Activated CD4-positive, alpha-beta T cell treated with anti-CD3 and anti-CD28 coated beads for 1 hour (primary cell): ENCODE results near the gene GNAL.

ENCODE experiments used
- DNase-seq: peaks from one replicate; pipeline ENCODE4 v3.0.0-alpha.2; 2020

GNAL gene

DNA sequence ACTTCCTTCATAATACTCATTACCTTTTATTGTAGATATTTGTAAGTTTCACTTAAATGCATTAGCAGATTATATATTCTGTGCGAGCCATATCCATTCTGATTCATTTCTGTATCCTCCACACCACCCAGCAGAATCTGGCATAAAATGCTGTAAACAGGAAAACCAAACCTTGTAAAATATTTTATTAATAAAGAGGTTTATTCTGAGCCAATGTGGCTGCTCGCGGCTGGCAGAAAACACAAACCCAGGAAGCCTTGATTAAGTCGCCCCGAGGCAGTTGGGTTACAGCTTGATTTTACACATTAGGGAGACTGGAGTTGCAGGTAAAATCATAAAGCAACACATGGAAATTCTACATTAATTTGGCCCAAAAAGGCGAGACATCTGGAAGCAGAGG, 40.5 kb downstream of the GNAL start:
- no peak for DNase-seq

GRCh38 chr18:11733031-11733430, 44.0 kb downstream of the GNAL start:
- DNase-seq: peak; percentile 47

- DNase-seq: no peak
Observed at GRCh38 chr18:11736656-11737055, 47.6 kb downstream of the GNAL start.

GRCh38 chr18:11739893-11740292, 50.8 kb downstream of the GNAL start:
- DNase-seq: no peak

DNA sequence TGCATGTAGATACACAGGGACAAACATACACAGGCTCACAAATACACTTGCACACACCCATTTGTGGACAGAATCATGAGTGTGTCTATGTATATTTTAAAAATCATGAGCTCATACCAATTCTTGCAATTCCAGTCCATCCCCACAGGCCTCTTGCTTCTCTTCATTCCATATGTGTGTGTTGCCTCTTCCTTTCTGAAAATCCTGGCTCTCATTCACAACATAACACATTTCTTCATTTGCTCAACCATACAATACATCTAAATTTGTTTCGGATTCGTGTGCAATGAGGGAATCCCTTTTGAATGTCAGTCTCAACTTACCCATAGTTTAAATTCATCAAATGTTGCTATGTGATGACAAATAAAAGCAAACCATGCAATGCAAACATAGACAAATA, 51.4 kb downstream of the GNAL start:
- DNase-seq: no peak

GRCh38 chr18:11741505-11742145, 52.6 kb downstream of the GNAL start:
- no peak for DNase-seq

DNA sequence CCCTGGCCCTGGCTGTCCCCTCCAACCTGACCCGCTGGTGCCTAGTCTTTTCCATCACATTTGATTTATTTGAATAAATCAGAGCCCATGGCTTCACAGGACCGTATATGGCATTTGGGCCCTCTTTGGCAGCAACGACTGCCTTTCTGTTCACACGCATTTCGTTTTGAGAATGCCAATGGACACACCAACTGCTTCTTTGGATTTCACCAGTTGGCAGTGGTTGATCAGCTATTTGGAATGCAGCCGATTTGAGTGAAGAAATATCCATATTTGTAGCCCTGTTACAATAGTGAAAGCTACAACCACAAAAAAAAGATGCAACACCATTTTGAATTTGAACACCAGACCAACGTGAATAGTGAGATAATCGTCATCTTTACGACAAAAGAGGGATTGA, 56.5 kb downstream of the GNAL start:
- no peak for DNase-seq

DNA sequence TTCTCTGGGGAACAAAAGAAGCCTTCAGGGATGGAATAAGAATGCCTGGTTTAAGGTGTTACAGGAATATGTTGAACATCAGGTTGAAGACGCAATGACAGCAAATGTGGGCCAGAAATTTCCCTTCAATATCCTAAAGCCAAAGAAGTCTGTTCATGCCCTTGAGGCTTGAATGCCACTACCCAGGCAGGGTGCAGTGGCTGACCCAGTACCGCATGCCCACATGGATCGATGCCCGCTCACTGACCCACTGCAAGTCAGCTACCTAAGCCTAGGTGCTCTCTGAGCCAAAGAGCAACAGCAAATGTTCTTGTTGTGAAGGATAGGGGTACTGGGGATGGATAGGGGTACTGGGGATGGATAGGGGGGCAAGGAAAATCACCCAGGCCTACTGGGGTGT, 58.2 kb downstream of the GNAL start:
- no peak for DNase-seq

DNA sequence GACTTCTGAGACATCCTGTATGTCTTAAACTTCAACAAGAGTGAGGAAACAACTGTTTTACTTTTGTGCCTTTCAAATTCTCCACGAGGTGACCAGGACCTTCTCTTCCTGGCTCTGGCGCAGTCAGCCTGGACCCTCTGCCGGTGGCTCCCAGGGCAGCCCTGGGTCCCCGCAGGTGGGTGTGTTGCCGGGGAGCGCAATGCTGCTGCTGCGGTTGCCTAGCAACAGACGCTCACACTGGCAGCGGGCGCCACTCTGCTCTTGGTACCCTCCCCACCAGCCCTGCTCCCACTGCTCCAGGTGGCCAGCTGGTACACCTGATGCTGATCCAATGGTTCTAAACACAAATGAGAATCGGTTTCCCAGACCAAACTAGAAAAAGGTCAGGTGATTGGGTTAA, 58.7 kb downstream of the GNAL start:
- no peak for DNase-seq

DNA sequence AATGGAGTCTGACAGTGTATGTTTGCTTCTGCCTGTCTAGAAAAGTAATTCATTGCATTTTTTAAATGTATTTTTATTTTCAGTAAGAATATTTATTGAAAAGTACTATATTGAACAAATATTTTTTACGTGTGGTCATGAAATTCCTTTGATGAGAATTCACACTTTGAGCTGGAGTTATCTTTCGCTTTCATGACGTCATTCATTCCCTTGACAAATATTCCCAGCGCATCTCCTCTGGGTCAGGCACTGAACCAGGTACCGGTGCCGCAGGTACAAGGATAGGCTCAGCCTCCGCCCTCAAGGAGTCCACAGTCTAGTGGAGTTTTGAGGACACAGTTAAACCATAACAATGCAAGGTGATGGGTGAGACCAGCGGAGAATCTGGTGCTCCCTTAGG, 60.2 kb downstream of the GNAL start:
- DNase-seq: no peak

- DNase-seq: no peak
Observed at GRCh38 chr18:11750171-11750570, 61.1 kb downstream of the GNAL start.

- no peak for DNase-seq
Observed at GRCh38 chr18:11750581-11751310, 61.7 kb downstream of the GNAL start.

DNA sequence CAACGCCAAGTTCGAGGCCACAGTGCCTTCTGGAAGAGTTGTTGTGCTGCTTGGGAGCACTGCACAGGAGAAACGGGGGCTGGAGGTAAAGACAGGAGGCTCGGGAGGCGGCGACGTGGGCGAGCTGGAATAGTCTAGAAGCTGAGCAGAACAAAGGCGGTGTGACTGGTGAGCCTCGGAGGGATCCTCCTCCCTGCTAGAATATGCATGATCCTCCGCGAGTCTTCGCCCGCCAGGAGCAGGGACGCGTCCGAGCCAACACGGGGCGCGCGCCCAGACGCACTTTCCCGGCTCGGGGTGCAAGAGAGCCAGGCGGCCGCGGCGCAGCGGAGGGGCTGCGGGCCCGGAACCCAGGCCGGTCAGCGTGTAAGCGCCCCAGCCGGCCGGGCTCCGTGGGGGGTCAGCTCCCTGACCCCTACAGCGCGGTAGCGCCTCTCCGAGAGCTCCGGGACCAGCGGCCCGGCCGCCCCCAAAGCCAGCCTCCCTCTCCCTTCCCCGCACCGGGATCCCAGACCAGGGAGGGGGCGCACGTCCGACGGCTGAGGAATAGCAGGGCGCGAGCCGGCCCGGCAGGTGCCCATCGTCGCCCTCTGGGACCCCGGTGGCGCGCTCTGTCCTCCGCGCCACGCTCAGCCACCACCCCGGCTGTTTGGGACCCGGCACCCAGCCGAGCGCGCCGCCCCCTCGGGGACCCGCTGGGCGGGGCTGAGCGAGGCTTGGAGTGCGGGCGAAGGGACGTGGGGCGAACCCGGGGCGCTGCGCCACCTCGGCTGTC, 62.5 kb downstream of the GNAL start:
- no peak for DNase-seq

DNA sequence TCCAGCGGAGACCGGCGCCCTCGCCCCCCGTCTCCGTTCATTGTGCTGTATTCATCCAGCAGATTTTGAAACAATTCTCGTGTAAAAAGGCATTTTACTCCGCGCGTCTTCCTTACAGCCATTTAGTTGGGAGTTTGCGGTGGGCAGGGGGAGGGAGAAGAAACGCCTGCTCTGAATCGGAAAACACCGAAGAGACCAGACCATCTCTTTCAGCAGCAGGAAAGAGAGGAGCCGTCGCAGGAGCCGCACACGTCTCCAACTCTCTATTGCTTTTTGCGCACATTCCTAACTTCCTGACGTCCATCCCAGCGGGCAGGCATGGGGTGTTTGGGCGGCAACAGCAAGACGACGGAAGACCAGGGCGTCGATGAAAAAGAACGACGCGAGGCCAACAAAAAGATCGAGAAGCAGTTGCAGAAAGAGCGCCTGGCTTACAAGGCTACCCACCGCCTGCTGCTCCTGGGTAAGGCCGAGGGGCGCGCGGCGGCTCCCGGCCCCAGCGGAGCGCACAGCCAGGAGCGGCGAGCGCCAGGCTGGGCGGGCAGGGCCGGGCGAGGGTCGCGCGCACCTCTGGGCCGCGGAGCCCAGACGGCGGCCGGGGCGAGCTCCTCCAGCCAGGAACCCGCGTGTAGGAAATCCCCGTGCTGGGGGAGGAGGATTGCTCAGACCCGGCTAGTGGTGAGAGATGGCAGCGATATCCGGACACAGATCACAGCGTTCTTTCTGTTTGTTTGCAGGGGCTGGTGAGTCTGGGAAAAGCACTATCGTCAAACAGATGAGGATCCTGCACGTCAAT, 63.2 kb downstream of the GNAL start:
- no peak for DNase-seq

- no peak for DNase-seq
Observed at GRCh38 chr18:11754979-11755378, 65.9 kb downstream of the GNAL start.

- DNase-seq: no peak
Observed at GRCh38 chr18:11757084-11757590, 68.1 kb downstream of the GNAL start.

GRCh38 chr18:11759456-11759855, 70.4 kb downstream of the GNAL start:
- no peak for DNase-seq

GRCh38 chr18:11760498-11761167, 71.6 kb downstream of the GNAL start:
- no peak for DNase-seq

DNA sequence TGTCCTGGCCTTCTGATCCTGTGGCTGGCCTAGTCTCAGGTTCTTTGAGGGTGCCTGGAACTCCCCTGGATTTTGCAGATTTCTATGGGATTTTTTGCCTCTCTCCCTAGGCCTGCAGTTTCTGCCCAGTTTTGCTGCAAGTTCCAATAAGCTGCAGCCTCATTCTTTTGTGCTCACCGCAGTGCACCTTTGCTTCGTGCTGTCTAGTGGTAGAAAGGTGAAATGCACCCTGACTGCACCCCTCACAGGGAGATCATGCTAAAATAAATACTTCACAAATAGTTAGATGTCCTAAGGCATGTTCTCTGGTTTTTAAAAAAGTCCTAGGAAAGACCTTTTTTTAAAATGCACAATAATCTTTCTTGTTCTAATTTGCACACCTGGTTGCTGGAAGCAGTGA, 72.5 kb downstream of the GNAL start:
- no peak for DNase-seq

- DNase-seq: no peak
Observed at GRCh38 chr18:11762429-11762828, 73.4 kb downstream of the GNAL start.

DNA sequence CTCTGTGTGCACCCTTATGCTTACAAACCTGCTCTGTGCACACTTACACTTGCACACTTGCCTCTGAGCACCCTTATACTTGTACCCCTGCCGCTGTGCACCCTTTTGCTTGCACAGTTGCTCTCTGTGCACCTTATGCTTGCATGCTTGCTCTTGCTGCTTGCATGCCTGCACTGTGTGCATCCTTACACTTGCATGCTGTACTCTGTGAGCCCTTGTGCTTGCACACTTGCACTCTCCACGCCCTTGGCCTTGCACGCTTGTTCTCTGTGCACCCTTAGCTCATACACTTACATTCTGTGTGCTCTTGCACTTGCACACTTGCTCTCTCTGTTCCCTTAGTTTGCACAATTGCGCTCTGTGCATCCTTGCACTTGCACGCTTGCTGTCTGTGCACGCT, 78.3 kb downstream of the GNAL start:
- DNase-seq: no peak

DNA sequence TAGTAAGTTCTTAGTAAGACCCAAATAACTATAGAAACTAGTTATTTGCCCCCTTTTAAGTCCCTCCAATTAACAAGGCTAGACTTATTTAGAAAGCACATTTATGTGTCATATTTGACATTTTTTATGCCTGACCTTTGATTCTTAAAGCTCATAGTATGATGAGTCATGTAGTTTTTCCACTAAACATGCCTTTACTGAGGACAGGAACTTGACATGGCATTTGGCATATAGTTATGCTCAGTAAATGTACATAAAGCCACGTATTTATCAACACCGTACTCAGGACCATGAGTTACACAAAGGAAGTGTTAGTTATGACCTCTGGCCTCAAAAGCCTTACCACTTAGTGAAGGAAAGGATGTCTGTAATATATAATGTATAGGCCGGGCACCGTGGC, 78.9 kb downstream of the GNAL start:
- no peak for DNase-seq
